ENCODE data around the gene RIPPLY2.
A peak's percentile ranks its signal among the peaks of the same experiment; 100 is the strongest.

RIPPLY2 gene

DNA sequence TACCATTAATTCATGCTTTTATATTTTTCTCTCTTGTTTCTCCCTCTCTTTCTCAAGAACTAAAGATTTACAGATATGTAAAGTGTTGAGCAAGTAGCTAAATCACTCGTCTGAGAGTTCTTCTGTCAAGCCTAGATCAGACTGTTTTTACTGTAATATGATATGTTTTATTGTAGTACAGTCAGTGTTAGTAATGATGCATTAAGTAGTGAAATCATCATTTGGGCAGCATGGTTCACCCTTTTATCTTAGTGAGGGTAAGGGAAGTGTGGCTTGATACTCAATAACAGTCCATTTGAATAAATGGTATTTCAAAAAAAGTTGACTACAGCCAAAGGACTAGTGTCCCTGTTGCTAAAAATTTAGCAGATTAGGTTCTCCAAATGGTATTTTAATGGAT, 15.5 kb downstream of the RIPPLY2 start:
- DNase-seq (ENCODE audit: low read depth): peak; percentile 59
- H3K4me3 ChIP-seq (replicated peaks; ENCODE audit: low read depth, low read length): no peak overlapping the region

DNA sequence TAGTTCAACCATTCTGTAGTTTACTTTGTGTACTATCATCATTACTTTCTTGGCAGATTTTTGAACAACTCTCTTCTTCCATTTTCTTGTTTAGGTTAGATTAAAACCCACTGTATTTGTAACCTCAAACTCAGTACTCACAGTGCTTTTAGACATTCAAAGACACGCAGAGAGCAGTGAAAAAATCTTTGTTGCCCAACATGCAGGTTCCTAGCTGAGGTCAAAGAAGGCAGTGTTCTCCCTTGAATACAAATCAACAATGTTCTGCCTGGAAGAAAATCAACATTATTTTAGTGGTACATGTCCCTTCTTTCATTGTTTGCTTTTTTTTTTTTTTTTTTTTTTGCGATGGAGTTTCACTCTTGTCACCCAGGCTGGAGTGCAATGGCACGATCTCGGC, 17.5 kb downstream of the RIPPLY2 start:
- TF ChIP-seq, protein P1, sequence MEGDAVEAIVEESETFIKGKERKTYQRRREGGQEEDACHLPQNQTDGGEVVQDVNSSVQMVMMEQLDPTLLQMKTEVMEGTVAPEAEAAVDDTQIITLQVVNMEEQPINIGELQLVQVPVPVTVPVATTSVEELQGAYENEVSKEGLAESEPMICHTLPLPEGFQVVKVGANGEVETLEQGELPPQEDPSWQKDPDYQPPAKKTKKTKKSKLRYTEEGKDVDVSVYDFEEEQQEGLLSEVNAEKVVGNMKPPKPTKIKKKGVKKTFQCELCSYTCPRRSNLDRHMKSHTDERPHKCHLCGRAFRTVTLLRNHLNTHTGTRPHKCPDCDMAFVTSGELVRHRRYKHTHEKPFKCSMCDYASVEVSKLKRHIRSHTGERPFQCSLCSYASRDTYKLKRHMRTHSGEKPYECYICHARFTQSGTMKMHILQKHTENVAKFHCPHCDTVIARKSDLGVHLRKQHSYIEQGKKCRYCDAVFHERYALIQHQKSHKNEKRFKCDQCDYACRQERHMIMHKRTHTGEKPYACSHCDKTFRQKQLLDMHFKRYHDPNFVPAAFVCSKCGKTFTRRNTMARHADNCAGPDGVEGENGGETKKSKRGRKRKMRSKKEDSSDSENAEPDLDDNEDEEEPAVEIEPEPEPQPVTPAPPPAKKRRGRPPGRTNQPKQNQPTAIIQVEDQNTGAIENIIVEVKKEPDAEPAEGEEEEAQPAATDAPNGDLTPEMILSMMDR (IDR thresholded peaks at IDR 0.05; ENCODE audit: low read length, missing control alignments): no peak
- H3K4me3 ChIP-seq (replicated peaks; ENCODE audit: low read depth, low read length): no peak overlapping the region
- DNase-seq (ENCODE audit: low read depth): no peak

More for the DNA sequence above, 15.5 kb downstream of the RIPPLY2 start:
- TF ChIP-seq, protein P1 (IDR thresholded peaks at IDR 0.05; ENCODE audit: low read length, missing control alignments): no peak

DNA sequence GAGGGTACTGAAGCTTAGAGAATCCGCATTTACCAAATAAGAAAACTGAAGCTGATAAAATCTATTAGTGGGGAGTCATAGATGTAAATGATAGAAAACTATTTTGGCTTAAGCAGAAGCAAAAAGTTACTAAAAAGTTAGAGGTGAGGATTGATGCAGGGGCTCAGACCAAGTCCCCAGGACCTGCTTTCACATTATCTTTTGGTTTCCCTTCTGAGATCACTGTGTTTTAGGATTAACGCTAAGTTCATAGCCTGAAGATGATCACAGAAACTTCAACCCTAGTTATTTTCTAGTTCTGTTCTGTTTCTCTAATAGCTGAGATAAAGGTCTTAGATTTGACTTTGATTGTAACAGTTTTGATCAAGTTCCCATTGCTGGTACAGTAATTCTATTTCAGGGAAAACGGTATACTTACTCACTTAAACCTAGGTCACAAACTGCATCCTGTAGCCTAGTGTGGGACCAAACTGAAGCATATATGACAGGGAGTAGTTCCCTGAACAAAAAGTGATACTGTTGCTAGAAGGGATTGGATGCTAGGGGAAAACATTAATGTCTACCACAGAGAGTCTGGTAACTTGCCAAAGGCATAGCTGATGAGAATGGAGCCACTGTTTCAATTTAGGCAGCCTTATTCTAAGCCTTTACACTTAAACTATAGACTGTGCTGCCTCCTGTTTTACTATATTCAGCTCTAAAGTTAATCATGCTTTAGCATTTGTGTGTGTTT, 19.4 kb downstream of the RIPPLY2 start:
- H3K4me3 ChIP-seq (replicated peaks; ENCODE audit: low read depth, low read length): no peak overlapping the region
- TF ChIP-seq, protein P1 (IDR thresholded peaks at IDR 0.05; ENCODE audit: low read length, missing control alignments): no peak
- DNase-seq (ENCODE audit: low read depth): peak; percentile 4

DNA sequence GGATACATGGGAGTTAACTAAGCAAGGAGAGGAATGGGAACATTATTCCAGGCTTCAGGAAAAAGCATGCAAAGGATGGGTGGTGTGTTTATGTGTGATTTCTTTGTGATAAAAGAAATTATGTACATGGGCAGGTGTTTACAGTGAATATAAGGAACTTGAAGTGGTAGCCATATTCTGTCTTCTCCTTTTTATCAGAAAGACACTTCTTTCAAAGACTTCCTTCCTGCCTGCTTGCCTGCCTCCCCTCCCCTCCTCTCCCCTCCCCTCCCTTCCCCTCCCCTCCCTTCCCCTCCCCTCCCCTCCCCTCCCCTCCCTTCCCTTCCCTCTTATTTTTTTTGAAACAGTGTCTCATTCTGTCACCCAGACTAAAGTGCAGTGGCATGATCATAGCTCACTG, 20.7 kb downstream of the RIPPLY2 start:
- TF ChIP-seq, protein P1 (IDR thresholded peaks at IDR 0.05; ENCODE audit: low read length, missing control alignments): no peak
- no peak for DNase-seq (ENCODE audit: low read depth)
- H3K4me3 ChIP-seq (replicated peaks; ENCODE audit: low read depth, low read length): no peak overlapping the region

DNA sequence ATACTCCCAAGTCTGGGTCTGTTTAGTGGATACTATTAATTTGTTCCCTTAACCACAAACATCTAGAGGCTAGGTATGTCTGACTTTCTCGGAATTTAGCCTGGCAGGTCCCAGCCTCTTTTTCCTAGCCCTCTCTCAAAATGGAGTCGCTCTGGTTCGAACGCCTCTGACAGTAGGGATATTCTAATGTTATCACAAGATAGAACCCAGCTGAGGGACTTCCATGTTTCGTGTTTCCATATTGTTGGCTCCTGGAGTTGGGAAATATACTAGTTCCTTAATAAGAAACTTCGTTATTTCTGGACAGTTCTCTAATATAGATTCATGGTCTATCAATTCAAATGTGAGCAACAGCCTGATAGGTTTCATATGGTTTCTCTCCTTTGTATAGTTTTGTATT, 22.7 kb downstream of the RIPPLY2 start:
- DNase-seq (ENCODE audit: low read depth): no peak
- H3K4me3 ChIP-seq (replicated peaks; ENCODE audit: low read depth, low read length): no peak overlapping the region
- TF ChIP-seq, protein P1 (IDR thresholded peaks at IDR 0.05; ENCODE audit: low read length, missing control alignments): no peak

DNA sequence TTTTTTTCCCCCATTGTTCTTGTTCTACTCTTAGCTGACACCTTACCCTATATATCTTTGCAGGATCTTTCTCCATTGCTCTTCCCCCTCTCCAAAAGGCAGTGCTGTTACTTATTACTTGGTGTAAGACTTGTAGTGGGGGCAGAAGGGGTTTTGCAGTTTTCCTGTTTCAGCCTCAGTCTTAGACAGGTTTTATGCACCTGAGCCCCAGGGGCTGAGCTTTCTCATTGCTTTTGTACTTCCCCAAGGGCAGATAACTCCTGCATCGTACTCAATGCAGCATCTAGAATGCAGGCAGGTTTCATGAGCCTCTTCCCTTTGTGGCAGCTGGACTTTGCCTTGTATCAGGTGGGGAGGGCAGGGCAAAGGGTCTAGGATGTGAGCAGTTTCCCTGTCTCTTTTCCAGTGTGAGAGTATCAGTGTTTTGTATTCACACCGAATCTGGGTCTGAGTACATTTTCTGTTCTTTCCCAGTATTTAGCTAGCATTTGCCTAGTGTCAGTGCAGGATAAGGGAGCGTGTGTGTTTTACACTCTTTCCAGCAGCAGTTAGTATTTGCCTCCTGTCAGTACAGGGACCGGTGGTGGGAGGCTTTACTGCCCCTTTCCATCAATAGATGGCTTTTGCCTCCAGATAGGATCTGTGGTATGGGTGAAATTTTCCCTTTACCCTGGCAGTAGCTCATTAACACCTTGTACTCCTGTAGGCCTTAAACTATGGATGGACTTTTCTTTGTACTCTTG, 25.9 kb downstream of the RIPPLY2 start:
- no peak for DNase-seq (ENCODE audit: low read depth)
- TF ChIP-seq, protein P1 (IDR thresholded peaks at IDR 0.05; ENCODE audit: low read length, missing control alignments): no peak
- no peak overlapping the region for H3K4me3 ChIP-seq (replicated peaks; ENCODE audit: low read depth, low read length)
